ENCODE measurements around the gene MSS51.
"Not testable (repeated sequence)": the region's sequence is repeated elsewhere in the genome, so short reads cannot be mapped to it uniquely, and the experiment has no call there.

Gene MSS51

GRCh38 chr10:73413528-73414229, 19.7 kb downstream of the MSS51 start, which contains the start of gene ANXA7:
ANXA7 (minus strand) TSS chr10:73414058; CDS start chr10:73400856, 13,202 bp downstream.
- FAIRE-seq: peak; percentile 80
- DNase-seq (ENCODE audit: insufficient read length): peak; percentile 92
- TF ChIP-seq TAF1 (IDR thresholded peaks at IDR 0.05; ENCODE audit: borderline replicate concordance, low read depth, low read length): peak; percentile 72; the same call in 1 of the 2 replicates
- TF ChIP-seq POLR2A (IDR thresholded peaks at IDR 0.05; ENCODE audit: low read depth, low read length): peak; percentile 68; the same call in 1 of the 2 replicates
- peak; percentile 56 for TF ChIP-seq POLR2AphosphoS5 (IDR thresholded peaks at IDR 0.05; ENCODE audit: low read depth, low read length)

DNA sequence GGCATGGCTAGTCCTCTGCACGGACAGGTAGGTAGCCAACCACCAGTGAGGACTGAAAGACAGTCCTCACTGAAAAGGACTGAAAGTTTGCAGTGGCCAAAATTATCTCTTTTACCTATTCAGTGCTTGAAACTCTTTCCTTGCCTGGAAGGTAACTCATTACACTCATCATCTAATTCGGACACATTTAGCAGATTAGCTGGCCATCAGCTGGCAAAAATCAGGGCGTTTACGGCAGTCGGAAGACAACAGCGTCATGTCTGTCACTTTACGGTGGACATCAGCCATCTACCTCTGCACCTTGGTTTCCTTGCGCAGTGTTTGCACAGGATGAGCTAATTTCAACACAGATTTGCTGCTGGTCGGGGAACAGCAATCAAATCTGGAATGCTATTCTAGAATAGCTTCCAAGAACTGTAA, 20.2 kb downstream of the MSS51 start:
- peak; percentile 21 for FAIRE-seq
- peak; percentile 34 for DNase-seq (ENCODE audit: insufficient read length)
- TF ChIP-seq POLR2AphosphoS5 (IDR thresholded peaks at IDR 0.05; ENCODE audit: low read depth, low read length): peak; percentile 60; the same call in 1 of the 2 replicates
- TF ChIP-seq TAF1 (IDR thresholded peaks at IDR 0.05; ENCODE audit: borderline replicate concordance, low read depth, low read length): no peak
- TF ChIP-seq POLR2A (IDR thresholded peaks at IDR 0.05; ENCODE audit: low read depth, low read length): peak; percentile 66; the same call in 1 of the 2 replicates

DNA sequence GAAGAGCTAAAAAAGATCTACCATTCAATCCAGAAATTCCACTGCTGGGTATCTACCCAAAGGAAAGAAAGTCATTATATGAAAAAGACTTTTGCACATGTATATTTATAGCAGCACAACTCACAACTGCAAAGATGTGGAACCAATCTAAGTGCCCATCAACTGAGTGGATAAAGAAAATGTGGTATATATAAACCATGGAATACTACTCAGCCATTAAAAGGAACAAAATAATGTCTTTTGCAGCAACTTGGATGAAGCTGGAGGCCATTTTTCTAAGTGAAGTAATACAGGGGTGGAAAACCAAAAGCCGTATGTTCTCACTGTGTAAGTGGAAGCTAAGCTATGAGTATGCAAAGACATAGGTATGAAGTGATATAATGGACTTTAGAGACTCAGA, 22.5 kb downstream of the MSS51 start:
- no peak for TF ChIP-seq POLR2AphosphoS5 (IDR thresholded peaks at IDR 0.05; ENCODE audit: low read depth, low read length)
- no peak for TF ChIP-seq TAF1 (IDR thresholded peaks at IDR 0.05; ENCODE audit: borderline replicate concordance, low read depth, low read length)
- TF ChIP-seq POLR2A (IDR thresholded peaks at IDR 0.05; ENCODE audit: low read depth, low read length): no peak
- DNase-seq (ENCODE audit: insufficient read length) (no peak), FAIRE-seq (no peak)

DNA sequence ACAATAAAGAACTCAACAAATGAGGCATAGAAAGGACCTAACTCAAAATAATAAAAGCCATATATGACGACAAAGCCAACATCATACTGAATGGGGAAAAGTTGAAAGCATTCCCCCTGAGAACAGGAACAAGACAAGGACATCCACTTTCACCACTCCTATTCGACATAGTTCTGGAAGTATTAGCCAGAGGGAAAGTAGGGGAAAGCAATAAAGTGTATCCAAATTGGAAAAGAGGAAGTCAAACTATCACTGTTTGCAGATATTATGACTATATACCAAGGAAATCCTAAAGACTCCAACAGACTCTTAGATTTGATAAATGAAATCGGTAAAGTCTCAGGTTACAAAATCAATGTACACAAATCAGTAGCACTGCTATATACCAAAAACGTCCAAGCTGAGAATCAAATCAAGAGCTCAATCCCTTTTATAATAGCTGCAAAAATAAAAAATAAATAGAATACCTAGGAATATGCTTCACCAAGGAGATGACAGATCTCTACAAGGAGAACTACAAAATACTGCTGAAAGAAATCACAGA, 24.3 kb downstream of the MSS51 start:
- no peak for DNase-seq (ENCODE audit: insufficient read length)
- no peak for FAIRE-seq
- TF ChIP-seq POLR2AphosphoS5 (IDR thresholded peaks at IDR 0.05; ENCODE audit: low read depth, low read length): no peak
- TF ChIP-seq TAF1 (IDR thresholded peaks at IDR 0.05; ENCODE audit: borderline replicate concordance, low read depth, low read length): no peak
- TF ChIP-seq POLR2A (IDR thresholded peaks at IDR 0.05; ENCODE audit: low read depth, low read length): no peak

DNA sequence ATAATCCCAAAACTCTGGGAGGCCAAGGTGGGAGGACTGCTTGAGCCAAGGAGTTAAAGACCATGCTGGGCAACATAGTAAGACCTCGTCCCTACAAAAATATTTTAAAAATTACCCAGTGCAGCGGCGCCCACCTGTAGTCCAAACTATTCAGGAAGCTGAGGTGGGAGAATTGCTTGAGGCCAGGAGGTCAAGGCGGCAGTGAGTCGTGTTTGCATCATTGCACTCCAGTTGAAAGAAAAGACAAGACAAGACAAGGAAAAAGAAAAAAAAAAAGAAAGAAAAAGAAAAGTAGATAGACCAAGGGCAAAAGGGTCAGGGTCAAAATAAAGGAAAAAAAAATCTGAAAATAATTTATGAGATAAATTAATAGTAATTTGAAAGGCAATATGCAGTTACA, 25.3 kb downstream of the MSS51 start:
- FAIRE-seq: no peak
- no peak for DNase-seq (ENCODE audit: insufficient read length)
- TF ChIP-seq POLR2A (IDR thresholded peaks at IDR 0.05; ENCODE audit: low read depth, low read length) (no peak), POLR2AphosphoS5 (IDR thresholded peaks at IDR 0.05; ENCODE audit: low read depth, low read length) (no peak), TAF1 (IDR thresholded peaks at IDR 0.05; ENCODE audit: borderline replicate concordance, low read depth, low read length) (no peak)

DNA sequence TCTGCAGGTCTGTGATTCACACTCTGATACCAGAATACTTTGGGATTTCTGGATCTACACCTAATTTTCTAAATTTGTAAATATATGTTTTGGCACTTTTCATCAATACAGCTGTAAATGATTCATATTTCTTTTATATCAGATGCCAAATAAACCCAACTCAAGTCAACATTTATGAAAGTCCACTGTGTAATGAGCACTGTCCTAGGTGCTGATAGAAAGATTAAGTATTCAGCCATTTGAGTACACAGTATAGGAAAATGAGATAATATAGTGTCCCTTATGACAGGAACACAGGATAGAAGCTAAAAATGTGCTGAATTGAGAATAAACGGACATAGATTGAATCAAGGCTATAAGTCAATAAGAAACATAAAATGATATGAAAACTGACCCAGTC, 25.9 kb downstream of the MSS51 start:
- TF ChIP-seq POLR2AphosphoS5 (IDR thresholded peaks at IDR 0.05; ENCODE audit: low read depth, low read length) (no peak), POLR2A (IDR thresholded peaks at IDR 0.05; ENCODE audit: low read depth, low read length) (no peak), TAF1 (IDR thresholded peaks at IDR 0.05; ENCODE audit: borderline replicate concordance, low read depth, low read length) (no peak)
- no peak for DNase-seq (ENCODE audit: insufficient read length)
- no peak for FAIRE-seq

- FAIRE-seq: no peak
- no peak for DNase-seq (ENCODE audit: insufficient read length)
- TF ChIP-seq POLR2A (IDR thresholded peaks at IDR 0.05; ENCODE audit: low read depth, low read length): no peak
- TF ChIP-seq TAF1 (IDR thresholded peaks at IDR 0.05; ENCODE audit: borderline replicate concordance, low read depth, low read length): no peak
- no peak for TF ChIP-seq POLR2AphosphoS5 (IDR thresholded peaks at IDR 0.05; ENCODE audit: low read depth, low read length)
Observed at GRCh38 chr10:73406846-73407245, 26.5 kb downstream of the MSS51 start.

DNA sequence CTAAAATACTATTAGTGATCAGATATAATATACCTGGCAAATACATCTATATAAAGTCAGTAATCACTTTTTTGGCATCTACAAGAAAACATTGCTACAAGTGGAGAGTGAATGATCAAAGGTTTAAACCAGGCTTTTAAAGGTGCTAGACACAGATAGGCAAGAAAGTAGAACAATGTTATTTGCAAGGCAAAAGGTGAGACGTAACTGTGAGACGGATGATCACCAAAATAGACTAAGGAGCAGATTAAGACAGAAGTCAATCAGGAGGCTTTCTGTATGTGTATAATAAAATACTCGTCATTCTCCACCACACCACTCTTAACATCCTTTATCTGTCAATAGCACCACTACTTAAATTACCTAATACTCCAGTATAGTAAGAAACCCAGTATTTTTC, 27.8 kb downstream of the MSS51 start:
- no peak for FAIRE-seq

DNA sequence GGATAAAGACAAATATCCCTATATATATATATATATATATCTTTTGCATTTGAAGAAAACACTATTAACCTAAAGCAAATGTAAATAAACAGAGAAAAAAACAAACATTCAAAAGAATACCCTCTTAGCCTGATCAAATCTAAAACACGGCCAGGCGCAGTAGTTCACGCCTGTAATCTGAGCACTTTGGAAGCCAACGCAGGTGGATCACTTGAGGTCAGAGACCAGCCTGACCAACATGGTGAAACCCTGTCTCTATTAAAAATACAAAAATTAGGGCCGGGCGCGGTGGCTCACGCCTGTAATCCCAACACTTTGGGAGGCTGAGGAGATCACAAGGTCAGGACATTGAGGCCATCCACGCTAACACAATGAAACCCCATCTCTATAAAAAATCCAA, 28.7 kb downstream of the MSS51 start:
- TF ChIP-seq POLR2AphosphoS5 (IDR thresholded peaks at IDR 0.05; ENCODE audit: low read depth, low read length) (no peak), POLR2A (IDR thresholded peaks at IDR 0.05; ENCODE audit: low read depth, low read length) (no peak), TAF1 (IDR thresholded peaks at IDR 0.05; ENCODE audit: borderline replicate concordance, low read depth, low read length) (no peak)
- FAIRE-seq (no peak), DNase-seq (ENCODE audit: insufficient read length) (no peak)

More for the DNA sequence above, 27.8 kb downstream of the MSS51 start:
- no peak for DNase-seq (ENCODE audit: insufficient read length)
- TF ChIP-seq TAF1 (IDR thresholded peaks at IDR 0.05; ENCODE audit: borderline replicate concordance, low read depth, low read length): no peak
- no peak for TF ChIP-seq POLR2A (IDR thresholded peaks at IDR 0.05; ENCODE audit: low read depth, low read length)
- no peak for TF ChIP-seq POLR2AphosphoS5 (IDR thresholded peaks at IDR 0.05; ENCODE audit: low read depth, low read length)

DNA sequence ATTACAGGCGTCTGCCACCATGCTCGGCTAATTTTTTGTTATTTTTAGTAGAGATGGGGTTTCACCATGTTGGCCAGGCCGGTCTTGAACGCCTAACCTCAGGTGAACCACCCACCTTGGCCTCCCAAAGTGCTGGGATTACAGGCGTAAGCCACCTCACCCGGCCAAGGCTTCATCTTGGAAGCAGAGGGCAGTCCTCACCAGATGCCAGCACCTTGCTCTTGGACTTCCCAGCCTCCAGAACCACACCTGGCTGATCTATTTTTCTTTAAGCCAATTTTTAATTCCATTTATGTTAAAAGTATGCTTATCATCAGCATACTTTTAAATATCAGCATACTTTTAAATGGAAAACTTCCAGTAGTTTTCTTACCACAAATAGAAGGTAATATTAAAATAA, 31.7 kb downstream of the MSS51 start:
- DNase-seq (ENCODE audit: insufficient read length): no peak
- TF ChIP-seq POLR2A (IDR thresholded peaks at IDR 0.05; ENCODE audit: low read depth, low read length): no peak
- no peak for TF ChIP-seq TAF1 (IDR thresholded peaks at IDR 0.05; ENCODE audit: borderline replicate concordance, low read depth, low read length)
- no peak for TF ChIP-seq POLR2AphosphoS5 (IDR thresholded peaks at IDR 0.05; ENCODE audit: low read depth, low read length)
- FAIRE-seq: no peak

GRCh38 chr10:73399063-73399462, 34.3 kb downstream of the MSS51 start:
- no peak for DNase-seq (ENCODE audit: insufficient read length)

DNA sequence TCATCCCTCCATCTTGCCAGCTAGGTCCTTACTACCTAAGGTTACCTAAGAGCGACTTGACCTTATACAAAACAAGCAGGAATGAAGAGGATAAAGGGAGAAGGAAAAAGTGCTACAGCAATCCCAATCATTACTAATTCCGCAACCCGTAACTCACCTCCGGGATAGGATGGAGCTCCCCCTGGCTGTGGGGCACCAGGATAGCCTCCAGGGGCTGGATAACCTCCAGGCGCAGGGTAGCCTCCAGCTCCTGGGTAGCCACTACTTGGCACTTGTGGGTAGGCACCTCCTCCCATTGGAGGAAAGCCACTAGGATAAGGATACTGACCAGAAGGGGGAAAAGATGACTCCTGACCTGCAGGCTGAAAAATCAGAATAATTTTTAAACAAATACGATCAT, 35.3 kb downstream of the MSS51 start:
- DNase-seq (ENCODE audit: insufficient read length) (no peak), FAIRE-seq (no peak)

More at GRCh38 chr10:73399063-73399462, 34.3 kb downstream of the MSS51 start:
- TF ChIP-seq POLR2A (IDR thresholded peaks at IDR 0.05; ENCODE audit: low read depth, low read length) (no peak), TAF1 (IDR thresholded peaks at IDR 0.05; ENCODE audit: borderline replicate concordance, low read depth, low read length) (no peak)
- peak; percentile 58 for FAIRE-seq

GRCh38 chr10:73394325-73394724, 39.0 kb downstream of the MSS51 start:
- not testable (repeated sequence) for FAIRE-seq; DNase-seq (ENCODE audit: insufficient read length)

More for the DNA sequence above, 35.3 kb downstream of the MSS51 start:
- no peak for TF ChIP-seq TAF1 (IDR thresholded peaks at IDR 0.05; ENCODE audit: borderline replicate concordance, low read depth, low read length)
- TF ChIP-seq POLR2A (IDR thresholded peaks at IDR 0.05; ENCODE audit: low read depth, low read length): no peak
- TF ChIP-seq POLR2AphosphoS5 (IDR thresholded peaks at IDR 0.05; ENCODE audit: low read depth, low read length): no peak

Data from GM12892 (cell line).